Stomach (tissue), 9 donors: ENCODE data around the gene C9. TPM values are rescaled to one million over a fixed set of nuclear protein-coding genes. Genes with fewer than 3 reads are reported as not detected.

Experiments used
- DNase-seq, 2 donors: peaks; one replicate each; pipeline versions ENCODE4 v3.0.0 to v3.0.0-alpha.2; 2013 to 2019
- H3K27ac ChIP-seq, 5 donors: fragments of 200-600 bp in 4 of 5; sonication (generic) in 4 of 5; one replicate each; pipeline ENCODE4 v1.5.1; 2013 to 2019; ENCODE audit warnings: mild to moderate bottlenecking in 1 of 5, moderate library complexity in 1 of 5
- H3K27me3 ChIP-seq, 3 donors: fragments of 200-600 bp; sonication (generic); one replicate each; pipeline ENCODE4 v1.5.1; 2017 to 2019; ENCODE audit warnings: mixed run types in 1 of 3
- H3K36me3 ChIP-seq, 4 donors: fragments of 200-600 bp; sonication (generic); 1 replicate in 3 of 4; 2 replicates in 1 of 4; pipeline ENCODE4 v1.5.1; 2016 to 2019
- H3K4me1 ChIP-seq, 4 donors: fragments of 200-600 bp; sonication (generic); one replicate each; pipeline ENCODE4 v1.5.1; 2016 to 2019
- H3K4me3 ChIP-seq, 4 donors: fragments of 200-600 bp; sonication (generic) in 3 of 4; one replicate each; pipeline ENCODE4 v1.5.1; 2016 to 2019; ENCODE audit warnings: mild to moderate bottlenecking in 1 of 4
- H3K9me3 ChIP-seq, 4 donors: fragments of 200-600 bp; sonication (generic); one replicate each; pipeline ENCODE4 v1.5.1; 2016 to 2019
- CTCF ChIP-seq, 7 experiments: fragments of 450-650 bp in 4 of 7; fragments of 200-600 bp in 3 of 7; sonication (generic) in 3 of 7; IDR thresholded peaks; one replicate each; pipeline ENCODE4 v1.5.1; 2016 to 2019; ENCODE audit warnings: antibody characterized with exemption in 7 of 7, control low read depth in 2 of 7, mild to moderate bottlenecking in 1 of 7
- EP300 ChIP-seq: sonication (generic); formaldehyde crosslinking; IDR thresholded peaks from one replicate; pipeline ENCODE4 v1.6.1; 2017; ENCODE audit warnings: antibody characterized with exemption
- POLR2A ChIP-seq, 4 donors: fragments of 450-650 bp; IDR thresholded peaks; one replicate each; pipeline ENCODE4 v1.6.1; 2016; ENCODE audit warnings: antibody characterized with exemption in 4 of 4, control low read depth in 2 of 4, mild to moderate bottlenecking in 1 of 4, moderate library complexity in 1 of 4
- POLR2AphosphoS5 ChIP-seq, 3 donors: sonication (generic); formaldehyde crosslinking; IDR thresholded peaks; one replicate each; pipeline ENCODE4 v1.6.1; 2016; ENCODE audit warnings: antibody characterized with exemption in 3 of 3
- WGBS, 5 donors: extraction: QIAGEN DNeasy Blood & Tissue Kit in 3 of 5; methylation state at CpG; one replicate each; pipeline versions ENCODE4 v1.1.5 to v1.1.7; 2013 to 2018; 5-methylcytosine and 5-hydroxymethylcytosine counted together
- intact Hi-C: fragments of 100-400 bp; cut with DNase I; formaldehyde crosslinking; loops from one replicate; pipeline ENCODE4 v1.15.1; 2023; ENCODE audit warnings: low total_unique reads
- polyA plus RNA-seq, 3 donors: library from polyadenylated mRNA; stranded (reverse); fragments of 200-250 nt; gene quantifications; one replicate each; pipeline ENCODE4 v1.2.3, GENCODE V29; 2013
- total RNA-seq, 5 donors: library from RNA; depleted of rRNA; stranded (reverse); fragments of >200 nt; gene quantifications; one replicate each; pipeline versions ENCODE4 v1.1.0 to v1.2.3, GENCODE V29; 2014 to 2016
- donor health status: healthy with polysubstance abuse.
- donor health status: Bipolar disorder and iron deficiency.
- donor health status: healthy.

The C9 gene
- total and polyA plus RNA-seq, 8 donors: not detected

- intact Hi-C loops: no loop called here
- no peak for DNase-seq
- TF ChIP-seq POLR2AphosphoS5 (IDR thresholded peaks at IDR 0.05) (no peak), POLR2A (IDR thresholded peaks at IDR 0.05) (no peak), EP300 (no peak), CTCF (IDR thresholded peaks at IDR 0.05) (no peak)
- Histone ChIP-seq H3K4me3 (no peak overlapping the region), H3K9me3 (no peaks in the 10 kb centered on the region), H3K36me3 (no peaks in the 10 kb centered on the region), H3K27me3 (no peaks in the 10 kb centered on the region), H3K27ac (no peak overlapping the region), H3K4me1 (no peaks in the 10 kb centered on the region)
- 70 to 80% (median 73%) methylated on average over 5 of the region's 5 CpGs for WGBS, 5 donors
These were observed 3.7 kb downstream of the C9 start for GRCh38 chr5:39360471-39361111.

GRCh38 chr5:39356263-39356662 is 8.0 kb downstream of the C9 start:
- TF ChIP-seq POLR2A (IDR thresholded peaks at IDR 0.05) (no peak), EP300 (no peak), POLR2AphosphoS5 (IDR thresholded peaks at IDR 0.05) (no peak), CTCF (IDR thresholded peaks at IDR 0.05) (no peak)
- no peak for DNase-seq
- peaks cover 0 to 7% (median under 1%) of the 10 kb centered on the region in 4 donors for H3K9me3 ChIP-seq
- intact Hi-C loops: no loop called here
- WGBS, 5 donors: 89 to 96% (median 91%) methylated on average over 3 of the region's 3 CpGs
- no peak overlapping the region for H3K4me3 ChIP-seq
- H3K4me1 ChIP-seq: no peaks in the 10 kb centered on the region
- H3K27me3 ChIP-seq: no peaks in the 10 kb centered on the region
- no peak overlapping the region for H3K27ac ChIP-seq
- H3K36me3 ChIP-seq: no peaks in the 10 kb centered on the region

- Histone ChIP-seq H3K27me3 (no peaks in the 10 kb centered on the region), H3K27ac (no peak overlapping the region), H3K4me3 (no peak overlapping the region), H3K9me3 (peaks cover 0 to 16% (median 10%) of the 10 kb centered on the region in 4 donors), H3K36me3 (no peaks in the 10 kb centered on the region), H3K4me1 (no peaks in the 10 kb centered on the region)
- WGBS, 5 donors: 23 to 69% (median 42%) methylated on average over 3 of the region's 3 CpGs
- no peak for DNase-seq
- intact Hi-C loops: no loop called here
- TF ChIP-seq POLR2AphosphoS5 (IDR thresholded peaks at IDR 0.05) (no peak), CTCF (IDR thresholded peaks at IDR 0.05) (no peak), EP300 (no peak), POLR2A (IDR thresholded peaks at IDR 0.05) (no peak)
These were observed 9.0 kb downstream of the C9 start for GRCh38 chr5:39355324-39355723.

GRCh38 chr5:39353717-39354399 is 10.4 kb downstream of the C9 start:
- no peaks in the 10 kb centered on the region for H3K4me1 ChIP-seq
- H3K36me3 ChIP-seq: no peaks in the 10 kb centered on the region
- H3K27ac ChIP-seq: no peak overlapping the region
- no peak for DNase-seq
- H3K4me3 ChIP-seq: no peak overlapping the region
- peaks cover 0 to 21% (median 12%) of the 10 kb centered on the region in 4 donors for H3K9me3 ChIP-seq
- intact Hi-C loops: no loop called here
- TF ChIP-seq CTCF (IDR thresholded peaks at IDR 0.05): no peak
- no peak for TF ChIP-seq POLR2AphosphoS5 (IDR thresholded peaks at IDR 0.05)
- TF ChIP-seq POLR2A (IDR thresholded peaks at IDR 0.05): no peak
- no peak for TF ChIP-seq EP300
- no peaks in the 10 kb centered on the region for H3K27me3 ChIP-seq
- WGBS, 5 donors: 32 to 48% (median 45%) methylated on average over 1 of the region's 1 CpG
